ENCODE measurements around the gene CELF4. TPM values are rescaled to one million over a fixed set of nuclear protein-coding genes. Genes with fewer than 3 reads are reported as not detected.

CELF4 gene
- total RNA-seq, 1 donor from 2014 or later, result 0.44 TPM

- Mint-ChIP-seq H3K36me3 (ENCODE audit: low read depth, unreplicated experiment) (no peaks in the 10 kb centered on the region), H3K27ac (ENCODE audit: unreplicated experiment) (no peak overlapping the region), H3K4me3 (ENCODE audit: unreplicated experiment) (no peak overlapping the region), H3K27me3 (ENCODE audit: unreplicated experiment) (peaks cover 6% of the 10 kb centered on the region), H3K4me1 (ENCODE audit: unreplicated experiment) (no peaks in the 10 kb centered on the region), H3K9me3 (ENCODE audit: unreplicated experiment) (no peaks in the 10 kb centered on the region)
- no peak for TF ChIP-seq CTCF (IDR thresholded peaks at IDR 0.05; ENCODE audit: unreplicated experiment)
- DNase-seq (ENCODE audit: low spot score), result no peak
Measured at GRCh38 chr18:37432436-37433195, 133.0 kb downstream of the CELF4 start.

- no peak for TF ChIP-seq CTCF (IDR thresholded peaks at IDR 0.05; ENCODE audit: unreplicated experiment)
- Mint-ChIP-seq H3K9me3 (ENCODE audit: unreplicated experiment) (no peaks in the 10 kb centered on the region), H3K27ac (ENCODE audit: unreplicated experiment) (no peak overlapping the region), H3K4me1 (ENCODE audit: unreplicated experiment) (no peaks in the 10 kb centered on the region), H3K4me3 (ENCODE audit: unreplicated experiment) (no peak overlapping the region), H3K36me3 (ENCODE audit: low read depth, unreplicated experiment) (no peaks in the 10 kb centered on the region), H3K27me3 (ENCODE audit: unreplicated experiment) (peaks cover 6% of the 10 kb centered on the region)
- DNase-seq (ENCODE audit: low spot score), result no peak
Measured at GRCh38 chr18:37430357-37431076, 135.1 kb downstream of the CELF4 start.

DNA sequence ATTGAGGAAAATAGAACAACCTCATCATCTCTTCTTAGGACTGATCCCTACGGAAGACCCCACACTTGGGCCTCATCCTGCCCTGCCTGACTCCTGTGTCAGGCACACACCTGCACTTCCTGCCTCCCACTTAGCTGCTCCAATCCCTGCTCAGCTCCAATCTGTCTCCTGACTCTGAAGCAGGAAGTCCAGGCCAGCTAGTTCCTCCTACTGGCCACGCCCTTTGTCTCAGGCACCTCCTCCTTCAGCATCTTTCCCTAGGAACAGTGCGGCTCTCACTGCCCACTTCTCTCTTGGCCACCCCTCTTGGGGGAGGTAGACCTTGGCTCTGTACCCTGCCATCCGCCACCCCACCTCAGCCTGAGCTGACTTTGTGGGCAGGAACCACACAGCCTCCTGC is 135.8 kb downstream of the CELF4 start:
- no peak overlapping the region for H3K27ac Mint-ChIP-seq (ENCODE audit: unreplicated experiment)
- no peaks in the 10 kb centered on the region for H3K4me1 Mint-ChIP-seq (ENCODE audit: unreplicated experiment)
- no peaks in the 10 kb centered on the region for H3K36me3 Mint-ChIP-seq (ENCODE audit: low read depth, unreplicated experiment)
- no peak for TF ChIP-seq CTCF (IDR thresholded peaks at IDR 0.05; ENCODE audit: unreplicated experiment)
- no peaks in the 10 kb centered on the region for H3K9me3 Mint-ChIP-seq (ENCODE audit: unreplicated experiment)
- H3K27me3 Mint-ChIP-seq (ENCODE audit: unreplicated experiment), result peaks cover 6% of the 10 kb centered on the region
- no peak overlapping the region for H3K4me3 Mint-ChIP-seq (ENCODE audit: unreplicated experiment)
- DNase-seq (ENCODE audit: low spot score), result no peak

GRCh38 chr18:37428288-37428974 is 137.2 kb downstream of the CELF4 start:
- no peak for DNase-seq (ENCODE audit: low spot score)
- peaks cover 6% of the 10 kb centered on the region for H3K27me3 Mint-ChIP-seq (ENCODE audit: unreplicated experiment)
- H3K9me3 Mint-ChIP-seq (ENCODE audit: unreplicated experiment), result no peaks in the 10 kb centered on the region
- no peak overlapping the region for H3K27ac Mint-ChIP-seq (ENCODE audit: unreplicated experiment)
- H3K4me1 Mint-ChIP-seq (ENCODE audit: unreplicated experiment), result no peaks in the 10 kb centered on the region
- TF ChIP-seq CTCF (IDR thresholded peaks at IDR 0.05; ENCODE audit: unreplicated experiment), result no peak
- H3K36me3 Mint-ChIP-seq (ENCODE audit: low read depth, unreplicated experiment), result no peaks in the 10 kb centered on the region
- no peak overlapping the region for H3K4me3 Mint-ChIP-seq (ENCODE audit: unreplicated experiment)

All from endothelial cell (in vitro differentiated cells).